GM12878 (cell line): ENCODE measurements around the gene ADCY5. TPM values are rescaled to one million over a fixed set of nuclear protein-coding genes. Genes with fewer than 3 reads are reported as not detected.

ENCODE experiments used
- ATAC-seq: fragments of 200-7000 bp; cut with Tn5 transposase; 3 replicates; pipeline ENCODE4 v1.9.1; 2020; ENCODE audit warnings: mild to moderate bottlenecking, moderate library complexity
- BruUV-seq: library from RNA; stranded (reverse); fragments of 400-500 nt; replicated peaks from 2 replicates; lab custom pipeline; 2021; lab: Mats Ljungman, UMichigan
- CTCF ChIA-PET: fragments of 300-600 bp; sonication (Branson Sonifier 250); formaldehyde crosslinking; extraction: SDS; loops from one replicate; lab custom pipeline; 2021; ENCODE audit warnings: inconsistent platforms; lab: Yijun Ruan, JAX
- POLR2A ChIA-PET: fragments of 350-600 bp; formaldehyde crosslinking; extraction: SDS; loops from one replicate; lab custom pipeline; 2021; ENCODE audit warnings: inconsistent platforms; lab: Charles Lee
- RAD21 ChIA-PET: fragments of 300-600 bp; sonication (Branson Sonifier 250); formaldehyde crosslinking; loops from one replicate; lab custom pipeline; 2023; ENCODE audit warnings: antibody characterized with exemption; ENCODE audit not compliant: unreplicated experiment; lab: Charles Lee
- SMC1A ChIA-PET: fragments of 300-600 bp; sonication (Branson Sonifier 250); formaldehyde crosslinking; loops from one replicate; lab custom pipeline; 2023; ENCODE audit not compliant: unreplicated experiment, uncharacterized antibody; lab: Charles Lee
- DNase-seq: peaks from one replicate; pipeline ENCODE4 v3.0.0-alpha.2; 2011; ENCODE audit warnings: low read depth, low spot score
- FAIRE-seq: peaks from 3 replicates; lab custom pipeline; 2011; peaks lifted over from hg19 to GRCh38; lab: Jason Lieb, UNC
- H2AFZ ChIP-seq: 2 replicates; pipeline ENCODE4 v1.6.0; 2011; ENCODE audit warnings: low read depth, low read length, control low read depth; ENCODE audit not compliant: control insufficient read depth
- H3K27ac ChIP-seq: 2 replicates; pipeline ENCODE4 v1.5.1; 2011; ENCODE audit warnings: control low read depth; ENCODE audit not compliant: control insufficient read depth, insufficient read depth
- H3K27me3 ChIP-seq, 2 experiments: replicated peaks in 1 of 2; 2 replicates each; pipeline versions ENCODE4 v1.6.0 to v1.6.1; 2011; ENCODE audit warnings: low read length in 1 of 2; ENCODE audit not compliant: control insufficient read depth in 2 of 2, insufficient read depth in 2 of 2
- H3K36me3 ChIP-seq, 2 experiments: 2 replicates each; pipeline ENCODE4 v1.5.1; 2011; ENCODE audit warnings: low read length in 1 of 2; ENCODE audit not compliant: control insufficient read depth in 2 of 2, insufficient read depth in 2 of 2
- H3K4me1 ChIP-seq: 2 replicates; pipeline ENCODE4 v1.6.1; 2011; ENCODE audit warnings: mild to moderate bottlenecking, low read length, moderate library complexity, mixed read lengths; ENCODE audit not compliant: control insufficient read depth, insufficient read depth
- H3K4me2 ChIP-seq: 2 replicates; pipeline ENCODE4 v1.6.0; 2011; ENCODE audit warnings: control low read depth; ENCODE audit not compliant: control insufficient read depth, insufficient read depth
- H3K4me3 ChIP-seq: fragments of 200-600 bp; sonication (generic); 2 replicates; pipeline ENCODE4 v1.5.1; 2016
- H3K79me2 ChIP-seq: 2 replicates; pipeline ENCODE4 v1.6.0; 2011; ENCODE audit warnings: low read length; ENCODE audit not compliant: control insufficient read depth, insufficient read depth
- H3K9ac ChIP-seq: 2 replicates; pipeline ENCODE4 v1.8.0; 2011; ENCODE audit warnings: low read length, control low read depth, mixed read lengths; ENCODE audit not compliant: control insufficient read depth, insufficient read depth
- H3K9me3 ChIP-seq: replicated peaks from 3 replicates; pipeline ENCODE4 v1.5.1; 2011; ENCODE audit warnings: mild to moderate bottlenecking, low read length; ENCODE audit not compliant: control insufficient read depth, insufficient read depth
- H4K20me1 ChIP-seq: 2 replicates; pipeline ENCODE4 v1.6.0; 2011; ENCODE audit not compliant: control insufficient read depth, insufficient read depth
- ASH2L ChIP-seq: fragments of 300-600, 200-600 bp; sonication (generic); IDR thresholded peaks from 2 replicates; pipeline ENCODE4 v1.6.1; 2017; ENCODE audit warnings: low read depth, mild to moderate bottlenecking, borderline replicate concordance
- CBFB ChIP-seq: IDR thresholded peaks from 2 replicates; pipeline ENCODE4 v1.6.1; 2016; ENCODE audit warnings: antibody characterized with exemption, low read depth
- CHD1 ChIP-seq: IDR thresholded peaks from 2 replicates; pipeline ENCODE4 v1.6.1; 2012; ENCODE audit warnings: low read depth, low read length, improper control_type of control experiment
- IKZF1 ChIP-seq: fragments of 450-650 bp; conservative IDR thresholded peaks from 2 replicates; pipeline ENCODE4 v1.6.1; 2017; ENCODE audit warnings: antibody characterized with exemption, mild to moderate bottlenecking
- MYB ChIP-seq: fragments of 150-350 bp; IDR thresholded peaks from 2 replicates; pipeline ENCODE4 v1.6.1; 2014; ENCODE audit warnings: mild to moderate bottlenecking, low read depth, low read length, borderline replicate concordance
- SREBF1 ChIP-seq: IDR thresholded peaks from 2 replicates; pipeline ENCODE4 v1.6.1; 2012; ENCODE audit warnings: mild to moderate bottlenecking, low read length
- SREBF2 ChIP-seq: IDR thresholded peaks from 2 replicates; pipeline ENCODE4 v1.6.1; 2012; ENCODE audit warnings: mild to moderate bottlenecking, low read length
- USF2 ChIP-seq: IDR thresholded peaks from 2 replicates; pipeline ENCODE4 v1.6.1; 2011; ENCODE audit warnings: low read depth, low read length, improper control_type of control experiment, borderline replicate concordance
- ZNF24 ChIP-seq: fragments of 450-650 bp; IDR thresholded peaks from 2 replicates; pipeline ENCODE4 v1.6.1; 2017; ENCODE audit warnings: antibody characterized with exemption, mild to moderate bottlenecking
- ZNF592 ChIP-seq: fragments of 450-650 bp; IDR thresholded peaks from 2 replicates; pipeline ENCODE4 v1.6.1; 2017; ENCODE audit warnings: mild to moderate bottlenecking, moderate library complexity
- WGBS: methylation state at CpG from one replicate; pipeline ENCODE4 v1.1.6; 2016; ENCODE audit warnings: low lambda C conversion rate; ENCODE audit not compliant: insufficient replicate concordance, insufficient coverage; ENCODE audit errors: missing lambda C conversion rate; 5-methylcytosine and 5-hydroxymethylcytosine counted together
- in situ Hi-C: fragments of 300-500 bp; cut with MboI; formaldehyde crosslinking; loops from 9 replicates; pipeline ENCODE4 v1.14.3; 2018; ENCODE audit warnings: mixed read lengths
- intact Hi-C: fragments of 100-400 bp; cut with micrococcal nuclease; formaldehyde crosslinking; loops from one replicate; pipeline ENCODE4 v1.14.2; 2022; ENCODE audit not compliant: unreplicated experiment
- polyA plus RNA-seq, 11 experiments: library from polyadenylated mRNA; depleted of rRNA in 4 of 11; unstranded in 6 of 11; stranded (reverse) in 5 of 11; fragments of >200 nt; fragmentation: Nextera tagmentation in 4 of 11; fragmentation: Illumina TruSeq in 1 of 11; extraction: Ambion mirVana in 4 of 11; extraction: Trizol in 1 of 11; gene quantifications; 1 replicate in 1 of 11; 2 replicates in 10 of 11; pipeline versions ENCODE4 v1.2.1 to v1.2.3, GENCODE V29; 2011 to 2016; ENCODE audit warnings: inconsistent platforms in 2 of 11, missing spikeins in 2 of 11, low read depth in 1 of 11
- total RNA-seq, 4 experiments: library from RNA; depleted of rRNA in 3 of 4; stranded (reverse); fragments of >200 nt in 3 of 4; fragmentation: Illumina TruSeq in 1 of 4; extraction: Trizol in 1 of 4; gene quantifications; 2 replicates each; pipeline versions ENCODE4 v1.2.1 to v1.2.3, GENCODE V29; 2013 to 2021

Gene ADCY5
- total and polyA plus RNA-seq, 10 of the 15 experiments (the other 5 are each of a cell fraction or from before 2014, with no cell fraction given), result under 0.01 to 0.24 (median 0.02) TPM; not detected in 4

- Histone ChIP-seq H3K9ac (no peak overlapping the region), H3K27ac (no peak overlapping the region), H3K4me1 (no peaks in the 10 kb centered on the region), H3K4me3 (no peak overlapping the region), H4K20me1 (no peaks in the 10 kb centered on the region), H3K36me3 (no peaks in the 10 kb centered on the region), H3K9me3 (no peaks in the 10 kb centered on the region), H3K27me3 (no peaks in the 10 kb centered on the region), H2AFZ (no peak overlapping the region), H3K79me2 (no peaks in the 10 kb centered on the region), H3K4me2 (no peak overlapping the region)
- no peak for TF ChIP-seq SREBF1
- no peak for TF ChIP-seq MYB
- no peak for TF ChIP-seq ASH2L
- no peak for TF ChIP-seq ZNF24
- TF ChIP-seq CBFB, result no peak
- no peak for TF ChIP-seq USF2
- TF ChIP-seq CHD1, result no peak
- TF ChIP-seq IKZF1, result no peak
- no peak for TF ChIP-seq ZNF592
- TF ChIP-seq SREBF2, result no peak
- FAIRE-seq (no peak), ATAC-seq (no peak), DNase-seq (no peak)
- in situ Hi-C loops (no loop called here), intact Hi-C loops (no loop called here)
- CTCF ChIA-PET, result interaction anchor here (0.6 to 1.5 kb wide), 4 partner anchors 9 to 245 kb away, joined by 3 to 4 read pairs (median 4); no protein-coding TSS in a partner anchor
- POLR2A ChIA-PET, result no interaction called here
- RAD21 ChIA-PET, result no interaction called here
- WGBS, result 9% methylated on average over 5 of the region's 5 CpGs
- BruUV-seq, result no TSS peak
- SMC1A ChIA-PET, result interaction anchor here (1.4 kb wide), 1 partner anchor 151 kb away, joined by 3 read pairs; no protein-coding TSS in a partner anchor
Measured at GRCh38 chr3:123338620-123339061, 110.2 kb downstream of the ADCY5 start.
